Activated CD8-positive, alpha-beta T cell treated with anti-CD3 and anti-CD28 coated beads for 36 hours (primary cell): ENCODE results near the gene GOLGA6L22. TPM values are rescaled to one million over a fixed set of nuclear protein-coding genes. Genes with fewer than 3 reads are reported as not detected.
"Not testable (repeated sequence)": the region's sequence is repeated elsewhere in the genome, so short reads cannot be mapped to it uniquely, and the experiment has no call there.

Experiments
- ATAC-seq: fragments of 200-7000 bp; cut with Tn5 transposase; one replicate; pipeline ENCODE4 v1.10.0; 2021; ENCODE audit warnings: mild to moderate bottlenecking, moderate library complexity
- CTCF ChIA-PET: fragments of 350-600 bp; sonication (Branson Sonifier 250); formaldehyde crosslinking; loops from one replicate; lab custom pipeline; 2021; ENCODE audit warnings: antibody characterized with exemption; lab: Charles Lee
- POLR2A ChIA-PET: fragments of 350-600 bp; sonication (Branson Sonifier 250); formaldehyde crosslinking; loops from one replicate; lab custom pipeline; 2021; ENCODE audit warnings: antibody characterized with exemption; lab: Charles Lee
- DNase-seq: peaks from one replicate; pipeline ENCODE4 v3.0.0-alpha.2; 2020
- H3K27ac Mint-ChIP-seq: one replicate; pipeline ENCODE4 v1.8.0; 2021; ENCODE audit warnings: mild to moderate bottlenecking, mixed read lengths
- H3K27me3 Mint-ChIP-seq: one replicate; pipeline ENCODE4 v1.8.0; 2021; ENCODE audit warnings: mixed read lengths
- H3K36me3 Mint-ChIP-seq: one replicate; pipeline ENCODE4 v1.8.0; 2021; ENCODE audit warnings: low read depth, mixed read lengths
- H3K4me1 Mint-ChIP-seq: one replicate; pipeline ENCODE4 v1.8.0; 2021; ENCODE audit warnings: low read depth, mixed read lengths
- H3K4me3 Mint-ChIP-seq: one replicate; pipeline ENCODE4 v1.8.0; 2021; ENCODE audit warnings: mild to moderate bottlenecking, moderate library complexity, mixed read lengths
- H3K9me3 Mint-ChIP-seq: one replicate; pipeline ENCODE4 v1.8.0; 2021; ENCODE audit warnings: mixed read lengths
- intact Hi-C: fragments of 100-400 bp; cut with micrococcal nuclease; formaldehyde crosslinking; loops from one replicate; pipeline ENCODE4 v1.10.0; 2022
- total RNA-seq, 2 experiments: library from RNA; stranded (reverse); gene quantifications; one replicate each; pipeline ENCODE4 v1.2.3, GENCODE V29; 2021

GOLGA6L22 gene
- total RNA-seq, 2 experiments from 2014 or later: not detected

GRCh38 chr15:22502272-22502671 lies 43.6 kb downstream of the GOLGA6L22 start:
- H3K4me3 Mint-ChIP-seq, H3K27me3 Mint-ChIP-seq, intact Hi-C loops, ATAC-seq, H3K9me3 Mint-ChIP-seq, POLR2A ChIA-PET, DNase-seq, CTCF ChIA-PET, H3K4me1 Mint-ChIP-seq, H3K27ac Mint-ChIP-seq, H3K36me3 Mint-ChIP-seq: not testable (repeated sequence)

GRCh38 chr15:22506959-22507358 lies 48.3 kb downstream of the GOLGA6L22 start:
- CTCF ChIA-PET, H3K27ac Mint-ChIP-seq, H3K9me3 Mint-ChIP-seq, DNase-seq, H3K4me1 Mint-ChIP-seq, H3K4me3 Mint-ChIP-seq, H3K36me3 Mint-ChIP-seq, intact Hi-C loops, POLR2A ChIA-PET, H3K27me3 Mint-ChIP-seq, ATAC-seq: not testable (repeated sequence)

GRCh38 chr15:22516140-22516539 lies 57.4 kb downstream of the GOLGA6L22 start:
- H3K36me3 Mint-ChIP-seq, CTCF ChIA-PET, POLR2A ChIA-PET, H3K27me3 Mint-ChIP-seq, DNase-seq, H3K4me1 Mint-ChIP-seq, intact Hi-C loops, H3K27ac Mint-ChIP-seq, ATAC-seq, H3K4me3 Mint-ChIP-seq, H3K9me3 Mint-ChIP-seq: not testable (repeated sequence)
